Calu3 (cell line): ENCODE results near the gene NSUN4. TPM values are rescaled to one million over a fixed set of nuclear protein-coding genes. Genes with fewer than 3 reads are reported as not detected.

Experiments
- BruUV-seq: library from RNA; stranded (reverse); fragments of 400-500 nt; replicated peaks from 2 replicates; lab custom pipeline; 2021; lab: Mats Ljungman, UMichigan
- CTCF ChIA-PET: fragments of 300-600 bp; sonication (Branson Sonifier 250); formaldehyde crosslinking; loops from one replicate; lab custom pipeline; 2022; ENCODE audit warnings: antibody characterized with exemption; lab: Charles Lee
- DNase-seq: peaks from one replicate; pipeline ENCODE4 v3.0.0; 2022
- H3K27ac Mint-ChIP-seq: one replicate; pipeline ENCODE4 v1.8.0; 2022; ENCODE audit warnings: mixed read lengths; ENCODE audit not compliant: unreplicated experiment
- H3K27me3 Mint-ChIP-seq: one replicate; pipeline ENCODE4 v1.8.0; 2022; ENCODE audit warnings: mixed read lengths; ENCODE audit not compliant: unreplicated experiment
- H3K36me3 Mint-ChIP-seq: one replicate; pipeline ENCODE4 v1.8.0; 2022; ENCODE audit warnings: mild to moderate bottlenecking, moderate library complexity, mixed read lengths; ENCODE audit not compliant: insufficient read depth, unreplicated experiment
- H3K4me1 Mint-ChIP-seq: one replicate; pipeline ENCODE4 v1.8.0; 2022; ENCODE audit warnings: mild to moderate bottlenecking, low read depth, mixed read lengths; ENCODE audit not compliant: unreplicated experiment
- H3K4me3 Mint-ChIP-seq: one replicate; pipeline ENCODE4 v1.8.0; 2022; ENCODE audit warnings: mild to moderate bottlenecking, low read depth, moderate library complexity, mixed read lengths; ENCODE audit not compliant: unreplicated experiment
- H3K9me3 Mint-ChIP-seq: one replicate; pipeline ENCODE4 v1.8.0; 2022; ENCODE audit warnings: low read depth, mixed read lengths; ENCODE audit not compliant: unreplicated experiment
- intact Hi-C: fragments of 100-400 bp; cut with micrococcal nuclease; formaldehyde crosslinking; loops from one replicate; pipeline ENCODE4 v1.10.0; 2022; ENCODE audit not compliant: unreplicated experiment
- total RNA-seq: library from RNA; stranded (reverse); gene quantifications from 2 replicates; pipeline ENCODE4 v1.2.3, GENCODE V29; 2022
- TF ChIP-seq, protein P1 (sequence below): fragments of 200-600 bp; IDR thresholded peaks from one replicate; pipeline ENCODE4 v1.8.0; 2022; ENCODE audit warnings: antibody characterized with exemption; ENCODE audit not compliant: unreplicated experiment

NSUN4 gene
- total RNA-seq, 1 experiment from 2014 or later, result 42.5 TPM

DNA sequence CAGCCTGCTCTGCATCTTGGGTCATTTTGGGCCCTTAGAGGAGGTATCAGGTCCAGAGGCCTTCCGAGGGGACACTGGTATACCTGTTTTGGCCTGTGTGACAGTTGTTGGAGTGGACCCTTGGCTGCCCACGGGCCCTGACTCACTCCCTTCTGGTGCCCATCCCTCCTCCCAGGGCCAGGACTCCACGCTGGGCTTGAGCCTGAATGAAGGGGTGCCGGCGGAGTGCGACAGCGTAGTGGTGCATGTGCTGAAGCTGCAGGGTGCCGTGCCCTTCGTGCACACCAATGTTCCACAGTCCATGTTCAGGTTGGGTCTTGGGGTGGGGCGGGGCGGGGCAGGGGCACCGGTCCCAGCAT is 64.6 kb downstream of the NSUN4 start:
- no peak for DNase-seq
- CTCF ChIA-PET, result interaction anchor here (0.6 to 1.0 kb wide), 2 partner anchors 10 to 131 kb away, joined by 5 to 6 read pairs; no protein-coding TSS in a partner anchor
- H3K4me3 Mint-ChIP-seq, result no peak overlapping the region
- no peak overlapping the region for H3K27ac Mint-ChIP-seq
- peaks cover 7% of the 10 kb centered on the region for H3K36me3 Mint-ChIP-seq
- H3K9me3 Mint-ChIP-seq, result no peaks in the 10 kb centered on the region
- no TSS peak for BruUV-seq
- intact Hi-C loops, result no loop called here
- no peaks in the 10 kb centered on the region for H3K27me3 Mint-ChIP-seq
- H3K4me1 Mint-ChIP-seq, result peaks cover 8% of the 10 kb centered on the region
- TF ChIP-seq, protein P1, sequence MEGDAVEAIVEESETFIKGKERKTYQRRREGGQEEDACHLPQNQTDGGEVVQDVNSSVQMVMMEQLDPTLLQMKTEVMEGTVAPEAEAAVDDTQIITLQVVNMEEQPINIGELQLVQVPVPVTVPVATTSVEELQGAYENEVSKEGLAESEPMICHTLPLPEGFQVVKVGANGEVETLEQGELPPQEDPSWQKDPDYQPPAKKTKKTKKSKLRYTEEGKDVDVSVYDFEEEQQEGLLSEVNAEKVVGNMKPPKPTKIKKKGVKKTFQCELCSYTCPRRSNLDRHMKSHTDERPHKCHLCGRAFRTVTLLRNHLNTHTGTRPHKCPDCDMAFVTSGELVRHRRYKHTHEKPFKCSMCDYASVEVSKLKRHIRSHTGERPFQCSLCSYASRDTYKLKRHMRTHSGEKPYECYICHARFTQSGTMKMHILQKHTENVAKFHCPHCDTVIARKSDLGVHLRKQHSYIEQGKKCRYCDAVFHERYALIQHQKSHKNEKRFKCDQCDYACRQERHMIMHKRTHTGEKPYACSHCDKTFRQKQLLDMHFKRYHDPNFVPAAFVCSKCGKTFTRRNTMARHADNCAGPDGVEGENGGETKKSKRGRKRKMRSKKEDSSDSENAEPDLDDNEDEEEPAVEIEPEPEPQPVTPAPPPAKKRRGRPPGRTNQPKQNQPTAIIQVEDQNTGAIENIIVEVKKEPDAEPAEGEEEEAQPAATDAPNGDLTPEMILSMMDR, result no peak

DNA sequence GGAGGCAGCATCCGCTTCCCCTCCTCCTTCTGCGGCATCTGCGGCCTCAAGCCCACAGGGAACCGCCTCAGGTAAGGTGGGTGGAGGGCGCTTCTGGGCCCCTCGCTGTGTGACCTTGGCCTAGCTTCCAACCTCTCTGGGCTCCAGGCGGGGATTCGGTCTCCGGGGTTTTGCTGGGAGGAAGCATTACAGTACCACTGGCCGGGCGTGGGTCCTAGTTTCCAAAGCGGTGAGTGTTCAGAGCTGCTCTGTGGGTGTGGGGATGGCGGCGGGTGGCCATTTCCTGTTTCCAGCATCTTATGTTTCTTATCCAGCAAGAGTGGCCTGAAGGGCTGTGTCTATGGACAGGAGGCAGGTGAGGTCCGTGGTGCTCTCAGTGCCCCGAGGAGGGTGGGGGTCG is 65.1 kb downstream of the NSUN4 start:
- peaks cover 8% of the 10 kb centered on the region for H3K4me1 Mint-ChIP-seq
- H3K27me3 Mint-ChIP-seq, result no peaks in the 10 kb centered on the region
- intact Hi-C loops, result no loop called here
- H3K9me3 Mint-ChIP-seq, result no peaks in the 10 kb centered on the region
- CTCF ChIA-PET, result interaction anchor here (0.6 to 1.0 kb wide), 2 partner anchors 9 to 131 kb away, joined by 5 to 6 read pairs; no protein-coding TSS in a partner anchor
- peaks cover 7% of the 10 kb centered on the region for H3K36me3 Mint-ChIP-seq
- BruUV-seq, result no TSS peak
- TF ChIP-seq, protein P1, result no peak
- no peak overlapping the region for H3K27ac Mint-ChIP-seq
- DNase-seq, result no peak
- no peak overlapping the region for H3K4me3 Mint-ChIP-seq

DNA sequence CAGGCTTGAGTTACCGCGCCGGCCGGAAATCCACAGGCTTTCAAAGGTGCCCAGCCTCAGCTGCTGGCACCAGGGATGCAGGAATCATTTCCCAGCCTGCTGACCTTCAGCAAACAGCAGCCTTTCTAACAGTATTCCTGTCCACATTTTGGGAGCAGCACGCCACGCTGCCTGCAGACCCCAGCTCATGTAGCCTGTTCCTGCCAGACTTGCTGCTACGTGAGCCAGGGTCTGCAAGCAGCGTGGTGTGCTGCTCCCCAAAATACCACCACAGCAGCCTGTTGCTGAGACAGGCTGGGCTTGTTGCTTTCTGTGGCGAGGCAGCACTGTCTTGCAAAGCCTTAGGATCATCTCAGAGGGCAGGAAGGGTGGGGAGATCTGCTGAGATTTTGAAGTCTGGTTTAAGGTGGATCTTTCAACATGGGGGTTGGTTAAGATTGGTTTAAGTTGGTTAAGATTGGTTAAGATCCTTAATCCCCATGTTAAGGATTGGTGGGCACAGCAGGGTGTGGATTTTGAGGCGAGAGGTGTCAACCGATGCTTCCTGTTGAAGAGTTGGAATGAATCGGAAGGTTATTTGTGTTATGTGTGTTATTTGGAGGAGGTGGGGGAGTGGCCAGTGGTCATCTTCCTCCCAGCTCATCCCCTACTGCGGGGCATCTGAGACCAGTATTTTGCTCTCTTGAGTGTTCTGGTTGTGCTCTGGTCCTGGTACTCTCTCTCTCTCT is 66.4 kb downstream of the NSUN4 start:
- H3K27me3 Mint-ChIP-seq, result no peaks in the 10 kb centered on the region
- H3K9me3 Mint-ChIP-seq, result no peaks in the 10 kb centered on the region
- no peak overlapping the region for H3K4me3 Mint-ChIP-seq
- TF ChIP-seq, protein P1, result no peak
- no peaks in the 10 kb centered on the region for H3K4me1 Mint-ChIP-seq
- DNase-seq, result no peak
- peaks cover 12% of the 10 kb centered on the region for H3K36me3 Mint-ChIP-seq
- CTCF ChIA-PET, result interaction anchor here (0.6 to 0.8 kb wide), 4 partner anchors 32 to 1095 kb away, joined by 3 to 7 read pairs (median 4); no protein-coding TSS in a partner anchor
- no TSS peak for BruUV-seq
- intact Hi-C loops, result no loop called here
- no peak overlapping the region for H3K27ac Mint-ChIP-seq

DNA sequence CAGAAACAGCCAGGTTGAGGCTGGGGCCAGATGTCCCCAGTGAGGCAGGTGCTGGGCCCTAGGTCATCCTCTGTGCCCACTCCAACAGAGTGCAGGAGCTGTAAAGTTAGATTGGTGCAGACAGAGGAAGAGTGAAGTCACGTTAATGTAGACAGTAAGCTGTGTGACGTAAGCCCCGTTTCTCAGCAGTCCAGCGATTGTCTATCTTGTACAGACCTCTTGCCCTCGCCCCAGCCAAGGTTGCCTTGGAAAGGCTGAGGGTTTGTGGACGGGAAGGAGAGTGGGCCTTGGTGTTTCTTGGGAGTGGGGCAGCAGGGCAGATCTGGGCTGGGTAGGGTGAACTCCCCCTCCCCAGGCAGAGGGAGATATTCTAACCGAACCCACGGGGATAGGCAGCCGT is 67.0 kb downstream of the NSUN4 start:
- Mint-ChIP-seq H3K36me3 (peaks cover 18% of the 10 kb centered on the region), H3K4me3 (no peak overlapping the region), H3K9me3 (no peaks in the 10 kb centered on the region), H3K4me1 (no peaks in the 10 kb centered on the region), H3K27me3 (no peaks in the 10 kb centered on the region), H3K27ac (no peak overlapping the region)
- intact Hi-C loops, result no loop called here
- CTCF ChIA-PET, result no interaction called here
- DNase-seq, result no peak
- BruUV-seq, result no TSS peak
- TF ChIP-seq, protein P1, result no peak
